CD4-positive, alpha-beta T cell (primary cell): ENCODE measurements around the gene SLCO2A1. TPM values are rescaled to one million over a fixed set of nuclear protein-coding genes. Genes with fewer than 3 reads are reported as not detected.

Experiments
- ATAC-seq: fragments of 200-7000 bp; cut with Tn5 transposase; one replicate; pipeline ENCODE4 v1.10.0; 2022; ENCODE audit warnings: mild to moderate bottlenecking; ENCODE audit not compliant: poor library complexity
- CTCF ChIA-PET: fragments of 350-600 bp; sonication (Branson Sonifier 250); formaldehyde crosslinking; loops from one replicate; lab custom pipeline; 2021; ENCODE audit warnings: antibody characterized with exemption, inconsistent platforms; lab: Charles Lee
- POLR2A ChIA-PET: fragments of 350-600 bp; sonication (Branson Sonifier 250); formaldehyde crosslinking; loops from one replicate; lab custom pipeline; 2021; ENCODE audit warnings: antibody characterized with exemption, inconsistent platforms; lab: Charles Lee
- DNase-seq, 14 experiments: peaks; one replicate each; pipeline ENCODE4 v3.0.0-alpha.2; 2013 to 2020; ENCODE audit warnings: mixed read lengths in 2 of 14
- H3K27ac ChIP-seq, 2 donors: one replicate each; pipeline versions ENCODE4 v1.5.1 to v1.7.0; 2013; ENCODE audit warnings: low read length in 2 of 2, low read depth in 1 of 2, mild to moderate bottlenecking in 1 of 2
- H3K27me3 ChIP-seq, 2 experiments: 1 replicate in 1 of 2; 2 replicates in 1 of 2; pipeline versions ENCODE4 v1.6.1 to v1.7.0; 2013; ENCODE audit warnings: low read length in 2 of 2, control low read depth in 1 of 2, mild to moderate bottlenecking in 1 of 2, moderate library complexity in 1 of 2; ENCODE audit not compliant: insufficient read depth in 2 of 2, control insufficient read depth in 1 of 2
- H3K36me3 ChIP-seq: one replicate; pipeline ENCODE4 v1.6.1; 2013; ENCODE audit warnings: low read length, control low read depth; ENCODE audit not compliant: insufficient read depth
- H3K4me1 ChIP-seq: one replicate; pipeline ENCODE4 v1.6.1; 2013; ENCODE audit warnings: low read length, control low read depth; ENCODE audit not compliant: insufficient read depth
- H3K4me3 ChIP-seq: one replicate; pipeline ENCODE4 v1.5.1; 2013; ENCODE audit warnings: mild to moderate bottlenecking, low read length, moderate library complexity
- H3K9me3 ChIP-seq, 2 experiments: 1 replicate in 1 of 2; 2 replicates in 1 of 2; pipeline versions ENCODE4 v1.6.1 to v1.7.0; 2013; ENCODE audit warnings: low read length in 2 of 2, mild to moderate bottlenecking in 2 of 2, control low read depth in 1 of 2, moderate library complexity in 1 of 2; ENCODE audit not compliant: control insufficient read depth in 1 of 2, insufficient read depth in 1 of 2
- H3K27ac Mint-ChIP-seq: one replicate; pipeline ENCODE4 v1.8.0; 2020; ENCODE audit warnings: mixed read lengths
- H3K27me3 Mint-ChIP-seq: one replicate; pipeline ENCODE4 v1.8.0; 2021; ENCODE audit warnings: mixed read lengths
- H3K36me3 Mint-ChIP-seq: one replicate; pipeline ENCODE4 v1.8.0; 2021; ENCODE audit warnings: low read depth, mixed read lengths
- H3K4me1 Mint-ChIP-seq: one replicate; pipeline ENCODE4 v1.8.0; 2021; ENCODE audit warnings: low read depth, mixed read lengths
- H3K4me3 Mint-ChIP-seq: one replicate; pipeline ENCODE4 v1.8.0; 2020; ENCODE audit warnings: mild to moderate bottlenecking, mixed read lengths
- H3K9me3 Mint-ChIP-seq: one replicate; pipeline ENCODE4 v1.8.0; 2020; ENCODE audit warnings: mixed read lengths
- CTCF ChIP-seq: fragments of 200-600 bp; IDR thresholded peaks from one replicate; pipeline ENCODE4 v1.8.0; 2022; ENCODE audit warnings: antibody characterized with exemption, mild to moderate bottlenecking
- intact Hi-C, 2 experiments: fragments of 100-400 bp; cut with DNase I in 1 of 2; cut with micrococcal nuclease in 1 of 2; formaldehyde crosslinking; loops; one replicate each; pipeline versions ENCODE4 v1.15.1 to v1.9.0; 2023 to 2025; cut with DNase I, micrococcal nuclease
- total RNA-seq, 174 experiments: library from RNA in 2 of 174; stranded (reverse) in 2 of 174; gene quantifications; one replicate each; pipeline ENCODE4 v1.2.3 and lab custom pipeline; 2021 to 2026

SLCO2A1 gene
- total RNA-seq, 2 experiments from 2014 or later = not detected

DNA sequence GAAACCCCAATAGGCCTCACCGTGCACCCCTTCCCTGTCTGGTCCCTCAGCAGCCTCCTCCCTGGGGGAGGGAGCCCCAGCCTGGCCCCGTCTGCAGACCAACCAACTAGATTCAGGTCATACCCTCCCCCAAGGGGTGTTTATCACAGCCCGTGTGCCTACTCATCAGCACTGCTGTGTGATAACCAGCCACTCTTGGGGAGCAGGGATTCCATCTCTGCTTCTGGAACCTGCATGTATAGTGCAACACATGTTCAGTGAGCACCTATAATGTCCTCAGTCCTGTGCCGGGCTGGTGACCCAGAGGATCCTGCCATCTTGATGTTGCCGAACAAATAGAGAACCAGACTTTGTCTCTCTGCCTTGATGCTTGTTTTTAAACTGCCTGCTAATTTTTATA is 6.6 kb upstream of the SLCO2A1 start:
- Mint-ChIP-seq H3K36me3 (no peaks in the 10 kb centered on the region), H3K4me1 (no peaks in the 10 kb centered on the region), H3K27ac (no peak overlapping the region), H3K4me3 (no peak overlapping the region), H3K27me3 (peaks cover 27% of the 10 kb centered on the region), H3K9me3 (no peaks in the 10 kb centered on the region)
- CTCF ChIA-PET = no interaction called here
- Histone ChIP-seq H3K4me3 (no peak overlapping the region), H3K9me3 (no peaks in the 10 kb centered on the region), H3K27ac (no peak overlapping the region), H3K27me3 (peaks cover 8 to 12% of the 10 kb centered on the region in 2 experiments), H3K36me3 (no peaks in the 10 kb centered on the region), H3K4me1 (no peaks in the 10 kb centered on the region)
- DNase-seq = no peak
- intact Hi-C loops = no loop called here
- no peak for ATAC-seq
- TF ChIP-seq CTCF = no peak
- POLR2A ChIA-PET = no interaction called here

DNA sequence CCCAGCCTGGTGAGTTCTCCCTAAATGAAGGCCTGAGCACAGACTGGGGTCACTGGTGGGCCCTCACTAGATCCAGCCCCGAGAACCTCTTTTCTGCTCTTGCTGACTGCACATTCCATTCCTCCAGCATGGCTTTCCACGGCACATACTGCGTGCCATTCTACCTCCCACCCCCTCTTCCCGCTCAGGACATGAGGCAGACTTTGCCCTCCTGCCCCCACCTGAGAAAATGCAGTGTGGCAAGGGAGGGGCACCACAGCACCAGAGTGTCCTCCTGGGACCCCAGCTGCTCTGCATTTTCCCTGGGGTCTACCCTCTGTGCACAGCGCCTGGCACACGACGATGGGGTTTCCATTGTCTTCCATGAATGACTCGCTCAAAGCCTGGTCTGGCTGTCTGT is 6.1 kb upstream of the SLCO2A1 start:
- intact Hi-C loops = no loop called here
- CTCF ChIA-PET = no interaction called here
- peaks cover 27% of the 10 kb centered on the region for H3K27me3 Mint-ChIP-seq
- no peak overlapping the region for H3K4me3 ChIP-seq
- no peak for ATAC-seq
- no peak overlapping the region for H3K27ac Mint-ChIP-seq
- POLR2A ChIA-PET = no interaction called here
- no peaks in the 10 kb centered on the region for H3K9me3 Mint-ChIP-seq
- DNase-seq = no peak
- H3K27ac ChIP-seq = no peak overlapping the region
- peaks cover 13 to 17% of the 10 kb centered on the region in 2 experiments for H3K27me3 ChIP-seq
- H3K36me3 ChIP-seq = no peaks in the 10 kb centered on the region
- H3K4me1 ChIP-seq = no peaks in the 10 kb centered on the region
- H3K4me1 Mint-ChIP-seq = no peaks in the 10 kb centered on the region
- H3K4me3 Mint-ChIP-seq = no peak overlapping the region
- TF ChIP-seq CTCF = no peak
- no peaks in the 10 kb centered on the region for H3K36me3 Mint-ChIP-seq
- no peaks in the 10 kb centered on the region for H3K9me3 ChIP-seq

- H3K9me3 ChIP-seq = no peaks in the 10 kb centered on the region
- intact Hi-C loops = no loop called here
- TF ChIP-seq CTCF = no peak
- H3K27me3 Mint-ChIP-seq = peaks cover 29% of the 10 kb centered on the region
- ChIA-PET POLR2A (no interaction called here), CTCF (no interaction called here)
- ATAC-seq = no peak
- H3K27ac Mint-ChIP-seq = no peak overlapping the region
- no peak overlapping the region for H3K4me3 Mint-ChIP-seq
- no peaks in the 10 kb centered on the region for H3K36me3 Mint-ChIP-seq
- no peak overlapping the region for H3K4me3 ChIP-seq
- H3K4me1 ChIP-seq = no peaks in the 10 kb centered on the region
- H3K36me3 ChIP-seq = no peaks in the 10 kb centered on the region
- peaks cover 20 to 24% of the 10 kb centered on the region in 2 experiments for H3K27me3 ChIP-seq
- DNase-seq = no peak
- H3K9me3 Mint-ChIP-seq = no peaks in the 10 kb centered on the region
- no peak overlapping the region for H3K27ac ChIP-seq
- H3K4me1 Mint-ChIP-seq = no peaks in the 10 kb centered on the region
Measured at GRCh38 chr3:134034005-134034785, 4.5 kb upstream of the SLCO2A1 start.
